ENCODE data around the gene CHST15.

Gene CHST15

GRCh38 chr10:124127965-124128810 lies 34.8 kb upstream of the CHST15 start:
- Mint-ChIP-seq H3K27me3 (peaks cover 6% of the 10 kb centered on the region), H3K4me1 (ENCODE audit: low read depth) (peaks cover 6% of the 10 kb centered on the region), H3K27ac (no peak overlapping the region), H3K4me3 (no peak overlapping the region), H3K9me3 (no peaks in the 10 kb centered on the region), H3K36me3 (ENCODE audit: low read depth) (no peaks in the 10 kb centered on the region)

DNA sequence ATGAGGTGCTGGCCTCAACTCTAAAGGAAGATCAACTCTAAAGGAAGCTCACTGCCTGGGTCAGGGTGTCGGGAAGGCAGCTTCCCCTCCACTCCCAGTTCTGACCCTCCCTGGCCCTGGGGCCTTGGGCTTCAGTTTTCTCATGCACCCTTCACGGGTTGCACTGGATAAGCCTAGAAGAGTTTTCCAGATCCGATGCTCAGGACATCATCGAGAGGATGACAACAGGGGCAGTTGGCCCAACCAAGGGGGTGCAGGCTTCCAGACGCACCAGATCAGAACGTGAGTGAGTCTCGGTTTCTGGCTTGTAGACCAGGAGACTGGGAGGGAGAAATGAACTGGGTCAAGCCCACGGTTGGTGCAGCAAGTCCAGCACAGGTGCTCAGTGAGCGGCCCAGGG lies 34.2 kb upstream of the CHST15 start:
- H3K27ac Mint-ChIP-seq: no peak overlapping the region
- H3K36me3 Mint-ChIP-seq (ENCODE audit: low read depth): no peaks in the 10 kb centered on the region
- peaks cover 6% of the 10 kb centered on the region for H3K27me3 Mint-ChIP-seq
- H3K9me3 Mint-ChIP-seq: no peaks in the 10 kb centered on the region
- H3K4me1 Mint-ChIP-seq (ENCODE audit: low read depth): peaks cover 6% of the 10 kb centered on the region
- H3K4me3 Mint-ChIP-seq: no peak overlapping the region

DNA sequence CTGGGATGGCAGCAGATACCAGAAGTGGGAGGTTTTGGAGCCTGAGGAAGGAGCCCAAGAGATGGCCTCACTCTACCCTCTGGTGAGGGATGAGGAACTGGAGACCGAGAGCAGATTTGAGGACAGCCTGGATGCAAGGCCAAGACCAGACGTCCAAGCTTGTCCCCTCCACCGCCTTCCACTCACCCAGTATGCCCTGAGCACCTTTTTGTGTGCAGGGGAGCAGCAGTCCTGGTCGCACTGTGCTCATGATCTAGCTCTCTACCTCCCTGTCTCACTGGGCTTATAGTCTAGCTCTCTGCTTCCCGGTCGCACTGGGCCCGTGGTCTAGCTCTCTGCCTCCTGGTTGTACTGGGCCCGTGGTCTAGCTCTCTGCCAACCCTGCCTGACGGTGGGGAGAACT lies 33.6 kb upstream of the CHST15 start:
- H3K4me3 Mint-ChIP-seq: no peak overlapping the region
- no peak overlapping the region for H3K27ac Mint-ChIP-seq
- H3K9me3 Mint-ChIP-seq: no peaks in the 10 kb centered on the region
- peaks cover 6% of the 10 kb centered on the region for H3K4me1 Mint-ChIP-seq (ENCODE audit: low read depth)
- peaks cover 6% of the 10 kb centered on the region for H3K27me3 Mint-ChIP-seq
- H3K36me3 Mint-ChIP-seq (ENCODE audit: low read depth): no peaks in the 10 kb centered on the region

- no peaks in the 10 kb centered on the region for H3K9me3 Mint-ChIP-seq
- H3K27ac Mint-ChIP-seq: no peak overlapping the region
- no peaks in the 10 kb centered on the region for H3K36me3 Mint-ChIP-seq (ENCODE audit: low read depth)
- H3K4me1 Mint-ChIP-seq (ENCODE audit: low read depth): peaks cover 6% of the 10 kb centered on the region
- H3K4me3 Mint-ChIP-seq: no peak overlapping the region
- peaks cover 4% of the 10 kb centered on the region for H3K27me3 Mint-ChIP-seq
These were observed 33.0 kb upstream of the CHST15 start for GRCh38 chr10:124126145-124126982.

DNA sequence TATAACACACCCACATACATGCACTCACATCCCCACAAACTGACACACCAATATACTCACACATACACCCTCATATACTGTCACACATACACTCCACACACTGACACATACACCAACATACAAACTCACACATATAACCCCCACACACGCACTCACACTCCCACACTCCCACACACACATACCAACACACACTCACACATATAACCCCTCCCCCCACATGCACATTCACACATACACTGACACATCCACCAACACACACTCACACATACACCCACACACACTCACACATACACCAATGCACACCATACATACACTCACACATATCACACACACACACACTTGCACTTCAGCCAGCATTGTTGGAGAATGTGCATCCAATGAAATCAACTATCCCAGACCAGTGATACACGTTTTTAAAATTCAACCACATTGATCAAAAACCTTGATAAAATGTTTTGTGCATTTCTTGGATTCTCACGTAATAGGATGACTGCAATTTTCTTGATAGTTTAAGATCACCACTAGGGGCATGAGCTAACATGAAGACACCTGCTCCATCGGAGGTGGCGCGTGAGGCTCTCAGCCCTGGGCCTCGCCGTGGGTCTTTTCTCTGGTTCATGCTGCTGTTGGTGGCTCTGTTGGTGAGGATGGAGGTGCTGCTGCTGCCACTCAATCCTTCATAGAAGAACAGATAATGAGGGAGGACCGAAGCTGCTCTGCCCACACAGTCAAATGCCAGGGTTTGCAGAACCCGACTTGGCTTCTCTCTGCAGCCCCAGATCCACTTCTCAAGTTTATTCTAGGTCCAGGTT lies 32.1 kb upstream of the CHST15 start:
- no peaks in the 10 kb centered on the region for H3K27me3 Mint-ChIP-seq
- H3K9me3 Mint-ChIP-seq: no peaks in the 10 kb centered on the region
- peaks cover 6% of the 10 kb centered on the region for H3K4me1 Mint-ChIP-seq (ENCODE audit: low read depth)
- H3K36me3 Mint-ChIP-seq (ENCODE audit: low read depth): no peaks in the 10 kb centered on the region
- H3K27ac Mint-ChIP-seq: no peak overlapping the region
- H3K4me3 Mint-ChIP-seq: no peak overlapping the region

- H3K4me3 Mint-ChIP-seq: no peak overlapping the region
- H3K27ac Mint-ChIP-seq: no peak overlapping the region
These were observed 31.4 kb upstream of the CHST15 start for GRCh38 chr10:124124769-124125161.

DNA sequence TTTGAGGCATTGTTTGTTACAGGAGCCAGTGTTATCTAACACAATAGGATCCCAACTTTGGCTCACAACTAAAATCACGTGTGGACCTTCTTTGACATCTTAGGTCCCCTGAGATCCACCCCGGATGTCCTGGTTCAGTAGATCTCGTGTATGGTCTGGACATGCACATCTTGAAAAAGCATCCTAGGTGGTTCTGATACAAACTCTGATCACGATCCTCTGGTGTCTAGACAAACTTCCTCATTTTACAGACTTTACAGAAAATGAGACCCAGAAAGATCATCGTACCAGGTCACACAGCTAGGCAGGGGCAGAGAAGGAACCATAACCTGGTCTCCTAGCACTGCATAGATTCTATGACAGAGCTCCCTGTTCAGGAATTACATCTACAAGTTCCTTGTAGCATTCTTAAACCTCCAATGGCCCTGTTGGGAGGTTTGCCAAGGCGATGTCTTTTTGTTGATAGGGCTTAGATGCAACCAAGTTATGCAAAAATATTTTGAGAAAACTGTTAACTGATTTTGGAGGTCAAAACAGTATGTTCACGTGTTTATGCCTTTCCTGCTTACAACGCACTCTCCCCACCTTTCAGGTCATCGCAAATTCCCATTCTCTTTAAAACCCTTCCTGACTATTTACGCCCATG lies 30.8 kb upstream of the CHST15 start:
- H3K4me3 Mint-ChIP-seq: no peak overlapping the region
- no peaks in the 10 kb centered on the region for H3K27me3 Mint-ChIP-seq
- no peaks in the 10 kb centered on the region for H3K36me3 Mint-ChIP-seq (ENCODE audit: low read depth)
- H3K9me3 Mint-ChIP-seq: no peaks in the 10 kb centered on the region
- no peak overlapping the region for H3K27ac Mint-ChIP-seq
- H3K4me1 Mint-ChIP-seq (ENCODE audit: low read depth): peaks cover 6% of the 10 kb centered on the region

More at GRCh38 chr10:124124769-124125161, 31.4 kb upstream of the CHST15 start:
- Mint-ChIP-seq H3K36me3 (ENCODE audit: low read depth) (no peaks in the 10 kb centered on the region), H3K9me3 (no peaks in the 10 kb centered on the region), H3K4me1 (ENCODE audit: low read depth) (peaks cover 6% of the 10 kb centered on the region), H3K27me3 (no peaks in the 10 kb centered on the region)

- no peaks in the 10 kb centered on the region for H3K27me3 Mint-ChIP-seq
- H3K4me1 Mint-ChIP-seq (ENCODE audit: low read depth): peaks cover 6% of the 10 kb centered on the region
- H3K27ac Mint-ChIP-seq: no peak overlapping the region
- no peaks in the 10 kb centered on the region for H3K36me3 Mint-ChIP-seq (ENCODE audit: low read depth)
- no peaks in the 10 kb centered on the region for H3K9me3 Mint-ChIP-seq
- no peak overlapping the region for H3K4me3 Mint-ChIP-seq
These were observed 29.8 kb upstream of the CHST15 start for GRCh38 chr10:124123156-124123555.

DNA sequence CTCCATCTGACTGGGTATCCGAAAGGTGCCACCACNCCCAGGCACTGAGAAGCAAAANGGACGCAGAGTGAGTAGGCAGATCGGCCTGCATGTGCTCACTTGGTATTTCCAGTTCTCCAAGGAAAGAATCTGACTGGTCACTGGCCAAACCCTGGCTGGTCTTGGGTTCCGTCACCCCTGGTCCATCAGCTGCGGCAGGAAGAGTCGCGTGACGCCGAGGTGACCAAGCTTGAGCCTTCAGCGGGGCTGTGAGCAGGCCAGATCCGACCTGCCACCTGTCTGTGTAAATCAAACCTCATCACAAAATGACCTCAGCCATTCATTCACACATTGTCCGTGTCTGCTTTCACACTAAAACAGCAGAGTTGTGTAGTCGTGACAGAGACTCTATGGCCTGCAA lies 28.8 kb upstream of the CHST15 start:
- Mint-ChIP-seq H3K27me3 (no peaks in the 10 kb centered on the region), H3K4me3 (no peak overlapping the region), H3K4me1 (ENCODE audit: low read depth) (peaks cover 6% of the 10 kb centered on the region), H3K9me3 (no peaks in the 10 kb centered on the region), H3K27ac (no peak overlapping the region), H3K36me3 (ENCODE audit: low read depth) (no peaks in the 10 kb centered on the region)

GRCh38 chr10:124120410-124121061 lies 27.1 kb upstream of the CHST15 start:
- no peaks in the 10 kb centered on the region for H3K36me3 Mint-ChIP-seq (ENCODE audit: low read depth)
- peaks cover 6% of the 10 kb centered on the region for H3K4me1 Mint-ChIP-seq (ENCODE audit: low read depth)
- H3K9me3 Mint-ChIP-seq: no peaks in the 10 kb centered on the region
- no peak overlapping the region for H3K4me3 Mint-ChIP-seq
- H3K27me3 Mint-ChIP-seq: no peaks in the 10 kb centered on the region
- H3K27ac Mint-ChIP-seq: no peak overlapping the region

DNA sequence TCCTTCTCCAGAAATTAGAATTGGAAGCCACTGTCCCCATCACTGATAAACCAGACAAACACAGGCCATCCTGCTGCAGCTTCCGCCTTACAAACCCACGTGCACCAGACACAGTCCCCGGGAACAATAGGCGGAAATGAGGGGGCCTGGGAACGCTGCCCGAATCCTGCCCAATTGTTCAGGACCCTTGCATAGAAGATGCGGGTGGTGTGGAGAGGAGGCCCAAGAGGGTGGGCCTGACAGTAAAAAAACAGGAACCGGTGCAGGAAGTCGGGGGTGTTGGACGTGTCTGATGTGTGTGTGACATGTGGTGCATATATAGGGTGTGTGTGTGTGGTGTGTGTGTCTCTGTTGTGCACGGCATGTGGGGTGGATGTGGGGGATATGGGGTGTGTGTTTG lies 26.5 kb upstream of the CHST15 start:
- Mint-ChIP-seq H3K4me1 (ENCODE audit: low read depth) (peaks cover 6% of the 10 kb centered on the region), H3K9me3 (no peaks in the 10 kb centered on the region), H3K4me3 (no peak overlapping the region), H3K27ac (no peak overlapping the region), H3K36me3 (ENCODE audit: low read depth) (no peaks in the 10 kb centered on the region), H3K27me3 (no peaks in the 10 kb centered on the region)

DNA sequence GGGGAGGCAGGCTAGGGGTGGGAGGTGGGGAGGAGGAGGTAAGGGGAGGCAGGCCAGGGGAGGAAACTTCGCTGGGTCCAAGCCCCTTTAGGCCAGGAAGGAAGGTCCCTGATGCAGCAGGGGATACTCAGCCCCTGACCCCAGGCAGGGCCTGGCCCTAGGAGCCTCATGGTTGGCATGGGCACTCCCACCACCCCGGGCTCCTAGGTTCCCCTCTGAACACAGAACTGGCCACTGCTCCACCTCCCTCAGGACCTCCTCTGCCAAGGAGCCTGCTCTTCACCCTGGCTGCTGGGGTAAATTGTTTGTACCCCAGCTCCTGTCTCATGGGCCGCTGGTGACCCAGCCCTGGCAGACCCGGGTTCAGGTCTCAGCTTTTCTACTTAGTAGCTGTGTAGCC lies 25.8 kb upstream of the CHST15 start:
- Mint-ChIP-seq H3K4me1 (ENCODE audit: low read depth) (peaks cover 6% of the 10 kb centered on the region), H3K4me3 (no peak overlapping the region), H3K27ac (no peak overlapping the region), H3K27me3 (no peaks in the 10 kb centered on the region), H3K9me3 (no peaks in the 10 kb centered on the region), H3K36me3 (ENCODE audit: low read depth) (no peaks in the 10 kb centered on the region)

DNA sequence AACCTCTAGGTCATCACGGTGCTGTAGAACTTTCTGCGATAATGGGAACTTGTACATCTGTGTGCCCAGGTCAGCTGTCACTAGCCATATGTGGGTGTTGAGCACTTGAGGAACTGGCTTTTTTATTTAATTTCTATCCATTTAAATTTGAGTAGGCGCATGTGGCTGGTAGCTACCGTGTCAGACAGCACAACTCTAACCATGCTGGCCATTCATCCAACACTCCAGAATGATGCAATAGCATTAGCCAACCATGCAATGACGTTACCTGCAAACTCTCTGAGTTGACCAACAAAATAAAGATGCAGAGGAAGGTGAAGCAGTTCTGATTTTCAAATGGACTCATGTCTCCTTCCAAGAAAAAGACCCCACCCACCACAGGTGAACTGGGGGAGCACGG lies 24.4 kb upstream of the CHST15 start:
- Mint-ChIP-seq H3K36me3 (ENCODE audit: low read depth) (no peaks in the 10 kb centered on the region), H3K4me1 (ENCODE audit: low read depth) (no peaks in the 10 kb centered on the region), H3K9me3 (no peaks in the 10 kb centered on the region), H3K27me3 (no peaks in the 10 kb centered on the region), H3K27ac (no peak overlapping the region), H3K4me3 (no peak overlapping the region)

DNA sequence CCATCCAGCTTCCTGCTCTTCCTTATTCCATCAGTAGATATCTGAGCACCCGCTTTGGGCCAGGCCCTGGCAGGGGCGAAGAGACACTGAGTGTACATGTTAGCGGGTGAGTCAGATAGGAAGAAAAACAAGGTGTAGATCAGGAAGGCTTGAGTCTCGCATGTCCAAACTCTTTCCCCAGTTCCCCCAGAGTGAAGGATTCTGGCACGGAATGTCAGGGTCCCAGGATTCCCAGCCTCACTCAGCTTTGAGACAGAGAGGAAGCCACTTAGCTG lies 24.1 kb upstream of the CHST15 start:
- H3K4me1 Mint-ChIP-seq (ENCODE audit: low read depth): no peaks in the 10 kb centered on the region
- no peak overlapping the region for H3K4me3 Mint-ChIP-seq
- no peaks in the 10 kb centered on the region for H3K27me3 Mint-ChIP-seq
- H3K9me3 Mint-ChIP-seq: no peaks in the 10 kb centered on the region
- H3K27ac Mint-ChIP-seq: no peak overlapping the region
- no peaks in the 10 kb centered on the region for H3K36me3 Mint-ChIP-seq (ENCODE audit: low read depth)
